Limb (tissue), 2 donors: ENCODE results near the gene LMNA.

Source experiments
- DNase-seq, 2 donors: peaks; one replicate each; pipeline ENCODE4 v3.0.0-alpha.2; 2016; ENCODE audit errors: extremely low spot score in 2 of 2

Gene LMNA

GRCh38 chr1:156138458-156138867, 24.0 kb downstream of the LMNA start:
- DNase-seq, result no peak

- peak in 1 of 2 donors; percentile 79 for DNase-seq
These were observed 26.6 kb downstream of the LMNA start for GRCh38 chr1:156140879-156141707.

- no peak for DNase-seq
These were observed 29.4 kb downstream of the LMNA start for GRCh38 chr1:156143765-156144489.

GRCh38 chr1:156144742-156145141, 30.2 kb downstream of the LMNA start:
- DNase-seq, result no peak

GRCh38 chr1:156145650-156146019, 31.1 kb downstream of the LMNA start:
- no peak for DNase-seq

- DNase-seq, result peak; percentile 77 to 86
These were observed 31.7 kb downstream of the LMNA start for GRCh38 chr1:156146020-156146768.

GRCh38 chr1:156146769-156147405, 32.4 kb downstream of the LMNA start:
- DNase-seq, result peak in 1 of 2 donors; percentile 61

GRCh38 chr1:156148216-156148615, 33.7 kb downstream of the LMNA start:
- DNase-seq, result peak in 1 of 2 donors; percentile 29

- peak in 1 of 2 donors; percentile 63 for DNase-seq
These were observed 35.1 kb downstream of the LMNA start for GRCh38 chr1:156149374-156150332.

GRCh38 chr1:156150333-156151011, 36.0 kb downstream of the LMNA start:
- DNase-seq, result no peak

- no peak for DNase-seq
These were observed 36.7 kb downstream of the LMNA start for GRCh38 chr1:156151093-156151688.

- no peak for DNase-seq
These were observed 38.1 kb downstream of the LMNA start for GRCh38 chr1:156152628-156153027.

- no peak for DNase-seq
These were observed 38.9 kb downstream of the LMNA start, which contains the start of gene SEMA4A for GRCh38 chr1:156153362-156153761. Gene SEMA4A, plus strand, starts transcription at chr1:156153585. Its CDS starts 994 bp downstream, at chr1:156154579.

GRCh38 chr1:156154317-156154749, 39.8 kb downstream of the LMNA start:
- DNase-seq, result no peak

- DNase-seq, result no peak
These were observed 41.4 kb downstream of the LMNA start for GRCh38 chr1:156155756-156156510.

- DNase-seq, result no peak
These were observed 43.0 kb downstream of the LMNA start for GRCh38 chr1:156157506-156157905.

- no peak for DNase-seq
These were observed 43.5 kb downstream of the LMNA start for GRCh38 chr1:156157966-156158365.

GRCh38 chr1:156160000-156160742, 45.7 kb downstream of the LMNA start:
- no peak for DNase-seq
